Kidney epithelial cell (primary cell): Measurements from ENCODE around the gene GAS7. TPM values are rescaled to one million over a fixed set of nuclear protein-coding genes. Genes with fewer than 3 reads are reported as not detected.
"Not testable (repeated sequence)": the region's sequence is repeated elsewhere in the genome, so short reads cannot be mapped to it uniquely, and the experiment has no call there.

Experiments used
- DNase-seq: peaks from one replicate; pipeline ENCODE4 v3.0.0-alpha.2; 2010; ENCODE audit warnings: low read depth
- H3K27me3 ChIP-seq: 2 replicates; pipeline ENCODE4 v1.6.0; 2011; ENCODE audit warnings: low read length; ENCODE audit not compliant: control insufficient read depth, insufficient read depth
- H3K36me3 ChIP-seq: 2 replicates; pipeline ENCODE4 v1.5.1; 2011; ENCODE audit warnings: low read length; ENCODE audit not compliant: control insufficient read depth, insufficient read depth
- H3K4me3 ChIP-seq: 2 replicates; pipeline ENCODE4 v1.5.1; 2011; ENCODE audit warnings: low read depth, mild to moderate bottlenecking, control low read depth, low read length
- CTCF ChIP-seq: IDR thresholded peaks from 2 replicates; pipeline ENCODE4 v1.5.1; 2011; ENCODE audit warnings: mild to moderate bottlenecking, moderate library complexity, low read length, control low read depth, inconsistent platforms; ENCODE audit not compliant: insufficient read depth, poor library complexity, severe bottlenecking
- total RNA-seq: library from RNA; depleted of rRNA; stranded (reverse); fragments of >200 nt; gene quantifications from 2 replicates; pipeline ENCODE4 v1.2.3, GENCODE V29; 2015

Gene GAS7
- total RNA-seq, 1 donor from 2014 or later = 3.6 TPM

GRCh38 chr17:10059684-10060211 is 138.7 kb downstream of the GAS7 start:
- Histone ChIP-seq H3K4me3 (no peak overlapping the region), H3K36me3 (no peaks in the 10 kb centered on the region), H3K27me3 (no peaks in the 10 kb centered on the region)
- DNase-seq = no peak
- TF ChIP-seq CTCF = no peak

- H3K27me3 ChIP-seq = no peaks in the 10 kb centered on the region
- no peak for DNase-seq
- H3K4me3 ChIP-seq = no peak overlapping the region
- no peak for TF ChIP-seq CTCF
- H3K36me3 ChIP-seq = no peaks in the 10 kb centered on the region
These were observed 139.3 kb downstream of the GAS7 start for GRCh38 chr17:10058921-10059683.

GRCh38 chr17:10057466-10057865 is 140.9 kb downstream of the GAS7 start:
- not testable (repeated sequence) for H3K36me3 ChIP-seq, DNase-seq, H3K27me3 ChIP-seq, H3K4me3 ChIP-seq

GRCh38 chr17:10055262-10055975 is 143.0 kb downstream of the GAS7 start:
- no peak for TF ChIP-seq CTCF
- no peaks in the 10 kb centered on the region for H3K36me3 ChIP-seq
- no peaks in the 10 kb centered on the region for H3K27me3 ChIP-seq
- H3K4me3 ChIP-seq = no peak overlapping the region
- no peak for DNase-seq

- Histone ChIP-seq H3K27me3 (no peaks in the 10 kb centered on the region), H3K4me3 (no peak overlapping the region), H3K36me3 (no peaks in the 10 kb centered on the region)
- DNase-seq = no peak
- TF ChIP-seq CTCF = no peak
These were observed 144.4 kb downstream of the GAS7 start for GRCh38 chr17:10053782-10054540.
